NB4 (cell line): ENCODE measurements around the gene MYH15.

Source experiments
- MYC ChIP-seq: IDR thresholded peaks from 2 replicates; pipeline ENCODE4 v1.6.1; 2011; ENCODE audit warnings: low read depth, low read length
- POLR2A ChIP-seq: IDR thresholded peaks from 2 replicates; pipeline ENCODE4 v1.6.1; 2011; ENCODE audit warnings: mild to moderate bottlenecking; ENCODE audit not compliant: insufficient read length; ENCODE audit errors: extremely low read depth
- TF ChIP-seq, protein P1 (sequence below): IDR thresholded peaks from one replicate; pipeline ENCODE4 v1.5.1; 2012; ENCODE audit warnings: low read depth, low read length
- TF ChIP-seq, protein P2 (sequence below): IDR thresholded peaks from 2 replicates; pipeline ENCODE4 v1.6.1; 2011; ENCODE audit warnings: low read depth, low read length

DNA sequence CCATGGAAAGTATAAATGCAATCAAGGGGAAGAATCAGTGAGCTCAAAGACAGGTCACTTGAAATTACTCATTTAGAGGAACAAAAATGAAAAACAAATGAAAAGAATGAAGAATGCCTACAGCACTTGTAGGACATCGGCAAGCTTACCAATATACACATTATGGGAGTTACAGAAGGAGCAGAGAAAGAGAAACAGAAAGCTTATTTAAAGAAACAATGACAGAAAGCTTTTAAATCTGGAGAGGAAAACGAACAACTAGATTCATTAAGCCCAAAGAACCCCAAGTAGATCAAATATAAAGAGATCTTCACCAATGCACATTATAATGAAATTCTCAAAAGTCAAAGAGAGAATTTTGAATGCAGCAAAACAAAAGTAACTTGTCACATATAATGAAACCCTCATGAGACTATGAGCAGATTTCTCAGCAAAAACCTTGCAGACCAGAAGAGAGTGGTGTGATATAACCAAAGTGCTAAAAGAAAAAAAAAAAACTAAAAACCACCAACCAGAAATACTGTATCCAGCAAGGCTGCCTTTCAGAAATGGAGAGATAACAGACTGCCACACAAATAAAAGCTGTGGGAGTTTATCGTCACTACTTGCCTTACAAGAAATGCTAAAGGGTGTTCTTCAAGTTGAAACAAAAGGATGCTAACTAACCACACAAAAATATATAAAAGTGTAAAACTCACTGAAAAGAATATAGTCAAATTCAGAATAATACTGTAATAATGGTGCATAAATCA lies 63.1 kb downstream of the MYH15 start:
- TF ChIP-seq MYC (no peak), POLR2A (no peak)
- TF ChIP-seq, protein P1, sequence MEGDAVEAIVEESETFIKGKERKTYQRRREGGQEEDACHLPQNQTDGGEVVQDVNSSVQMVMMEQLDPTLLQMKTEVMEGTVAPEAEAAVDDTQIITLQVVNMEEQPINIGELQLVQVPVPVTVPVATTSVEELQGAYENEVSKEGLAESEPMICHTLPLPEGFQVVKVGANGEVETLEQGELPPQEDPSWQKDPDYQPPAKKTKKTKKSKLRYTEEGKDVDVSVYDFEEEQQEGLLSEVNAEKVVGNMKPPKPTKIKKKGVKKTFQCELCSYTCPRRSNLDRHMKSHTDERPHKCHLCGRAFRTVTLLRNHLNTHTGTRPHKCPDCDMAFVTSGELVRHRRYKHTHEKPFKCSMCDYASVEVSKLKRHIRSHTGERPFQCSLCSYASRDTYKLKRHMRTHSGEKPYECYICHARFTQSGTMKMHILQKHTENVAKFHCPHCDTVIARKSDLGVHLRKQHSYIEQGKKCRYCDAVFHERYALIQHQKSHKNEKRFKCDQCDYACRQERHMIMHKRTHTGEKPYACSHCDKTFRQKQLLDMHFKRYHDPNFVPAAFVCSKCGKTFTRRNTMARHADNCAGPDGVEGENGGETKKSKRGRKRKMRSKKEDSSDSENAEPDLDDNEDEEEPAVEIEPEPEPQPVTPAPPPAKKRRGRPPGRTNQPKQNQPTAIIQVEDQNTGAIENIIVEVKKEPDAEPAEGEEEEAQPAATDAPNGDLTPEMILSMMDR, result no peak
- TF ChIP-seq, protein P2, sequence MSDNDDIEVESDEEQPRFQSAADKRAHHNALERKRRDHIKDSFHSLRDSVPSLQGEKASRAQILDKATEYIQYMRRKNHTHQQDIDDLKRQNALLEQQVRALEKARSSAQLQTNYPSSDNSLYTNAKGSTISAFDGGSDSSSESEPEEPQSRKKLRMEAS, result no peak
